Posterior vena cava (tissue), 2 donors: ENCODE data around the gene CSPG4. TPM values are rescaled to one million over a fixed set of nuclear protein-coding genes. Genes with fewer than 3 reads are reported as not detected.
A peak's percentile ranks its signal among the peaks of the same experiment; 100 is the strongest.

Experiments used
- DNase-seq: peaks from one replicate; pipeline ENCODE4 v3.0.0-alpha.2; 2020; ENCODE audit warnings: low spot score
- intact Hi-C, 2 donors: fragments of 100-400 bp; cut with DNase I; formaldehyde crosslinking; loops; one replicate each; pipeline versions ENCODE4 v1.14.1 to v1.14.2; 2022 to 2023
- total RNA-seq, 2 donors: library from RNA; stranded (reverse); fragmentation: NEBNext Ultra II Directional; extraction: Animal tissue kit (Norgen Biotek cat#: 25700); gene quantifications; one replicate each; pipeline ENCODE4 v1.2.1, GENCODE V29; 2021
- donor health status: DM: yes; HTN: yes; CAD: no.
- donor health status: DM: yes; HTN: yes; CAD: no.

The CSPG4 gene
- total RNA-seq, 2 donors from 2014 or later = 90.4 to 134 TPM

DNA sequence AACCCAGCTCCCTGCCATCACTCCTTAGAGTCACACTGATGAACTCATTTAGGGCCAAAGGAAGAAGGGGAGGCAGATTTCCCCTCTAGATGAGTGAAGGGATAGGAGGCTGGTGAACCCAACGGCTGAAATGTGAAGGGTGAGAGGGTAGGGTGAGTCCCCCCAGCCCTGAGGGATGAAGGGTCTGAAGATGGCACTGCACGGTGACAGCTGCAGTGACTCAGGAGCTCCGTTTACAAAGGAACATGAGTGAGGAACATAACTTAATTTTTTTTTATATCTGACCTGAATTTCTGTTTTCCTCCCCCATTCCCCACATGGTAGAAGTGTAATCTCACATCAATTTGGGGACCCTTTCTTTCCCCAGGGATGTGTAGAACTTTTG, 50.9 kb downstream of the CSPG4 start:
- DNase-seq = no peak
- intact Hi-C loops = no loop called here

DNA sequence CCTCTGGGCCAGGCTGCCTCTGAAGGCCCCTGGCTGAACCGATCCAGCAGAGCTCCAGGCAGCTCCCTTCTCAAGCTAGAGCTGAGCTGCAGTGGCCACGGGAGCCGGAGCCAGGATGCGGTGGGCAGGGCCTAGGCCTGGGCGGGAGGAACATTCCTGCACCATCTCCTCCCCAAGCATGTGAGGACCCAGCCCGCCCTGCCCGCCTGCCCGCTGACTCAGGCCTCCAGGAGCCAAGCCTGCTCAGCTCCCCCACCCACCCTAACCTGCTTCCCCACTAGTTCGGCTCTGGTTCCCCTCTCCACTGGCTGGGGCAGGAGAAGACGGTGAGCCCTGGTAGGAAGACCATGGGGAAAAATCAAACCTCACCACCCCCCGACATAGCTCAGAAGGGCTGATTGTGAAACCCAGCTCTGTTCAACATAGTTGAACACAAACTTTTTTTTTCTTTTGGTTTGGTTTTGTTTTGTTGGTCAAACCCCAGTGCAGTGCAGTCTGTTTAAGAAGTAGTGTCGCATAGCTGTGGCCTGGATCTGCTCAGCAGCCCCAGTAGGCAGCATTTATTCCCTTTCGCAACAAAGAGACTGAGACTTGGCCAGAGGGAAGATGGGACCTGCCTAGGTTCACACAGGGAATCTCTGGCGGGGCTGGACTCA, 51.4 kb downstream of the CSPG4 start:
- DNase-seq = peak; percentile 97
- intact Hi-C loops = no loop called here

DNA sequence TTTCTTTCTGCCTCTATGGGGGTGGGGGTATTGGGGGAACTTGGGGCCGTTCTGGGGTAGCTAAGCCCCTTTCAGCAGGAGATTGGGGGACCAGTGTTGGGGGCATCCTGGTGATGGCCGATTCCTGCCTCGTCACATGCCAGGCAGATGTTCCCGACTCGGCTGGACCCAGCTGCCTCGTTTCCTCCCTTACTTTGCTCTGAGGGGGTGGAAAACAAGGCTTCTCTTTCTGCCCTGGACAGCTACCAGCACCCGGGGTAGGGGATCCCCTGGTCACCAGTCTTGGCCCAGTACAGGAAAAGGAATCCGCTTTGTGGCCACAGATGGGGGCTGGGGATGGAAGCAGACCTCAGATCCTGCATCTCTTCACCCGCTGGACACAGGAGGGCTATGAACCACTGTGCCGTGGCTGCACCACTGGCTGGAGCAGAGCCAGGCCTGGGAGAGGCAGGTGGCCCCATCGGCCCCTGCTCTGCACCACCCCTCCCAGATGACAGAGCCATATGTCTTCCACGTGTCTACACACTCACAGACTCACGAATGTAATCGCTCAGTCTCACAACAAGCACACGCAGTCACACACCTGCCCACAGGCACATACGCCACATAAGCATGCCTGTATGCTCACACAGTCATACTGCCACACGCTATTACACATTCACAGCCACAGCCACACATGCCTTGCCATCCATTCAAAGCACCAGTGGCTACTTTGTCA, 52.6 kb downstream of the CSPG4 start:
- intact Hi-C loops = no loop called here
- DNase-seq = no peak

DNA sequence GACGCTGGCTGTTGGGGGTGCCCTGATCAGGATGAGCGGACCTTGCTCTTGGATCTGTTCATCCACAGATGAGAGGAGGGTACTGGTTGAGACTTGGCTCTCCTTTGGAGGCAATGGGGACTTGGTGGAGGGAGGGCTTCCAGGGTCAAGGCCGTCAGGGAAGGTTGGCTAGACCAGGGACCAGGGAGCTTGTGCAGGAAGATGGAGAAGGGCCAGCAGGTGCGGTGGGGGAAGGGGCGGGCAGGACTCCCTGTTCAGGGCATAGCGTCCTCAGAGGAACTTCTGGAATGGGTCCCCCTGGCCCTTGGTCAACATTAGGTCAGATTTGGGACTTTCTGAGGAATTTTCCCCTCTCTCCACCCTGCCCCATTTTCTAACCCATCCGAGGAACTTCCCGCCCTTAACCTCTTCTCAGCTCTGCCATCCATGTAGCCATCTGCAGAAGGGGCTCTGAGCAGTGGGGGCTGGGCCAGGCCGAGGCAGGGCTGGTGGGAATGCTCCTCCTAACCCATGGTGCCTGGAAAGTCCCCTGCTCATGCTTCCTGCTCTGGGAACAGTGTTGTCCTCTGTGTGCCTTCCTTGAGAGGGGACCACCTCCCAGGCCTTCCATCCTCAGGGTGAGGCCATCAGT, 53.4 kb downstream of the CSPG4 start:
- no peak for DNase-seq
- intact Hi-C loops = no loop called here

DNA sequence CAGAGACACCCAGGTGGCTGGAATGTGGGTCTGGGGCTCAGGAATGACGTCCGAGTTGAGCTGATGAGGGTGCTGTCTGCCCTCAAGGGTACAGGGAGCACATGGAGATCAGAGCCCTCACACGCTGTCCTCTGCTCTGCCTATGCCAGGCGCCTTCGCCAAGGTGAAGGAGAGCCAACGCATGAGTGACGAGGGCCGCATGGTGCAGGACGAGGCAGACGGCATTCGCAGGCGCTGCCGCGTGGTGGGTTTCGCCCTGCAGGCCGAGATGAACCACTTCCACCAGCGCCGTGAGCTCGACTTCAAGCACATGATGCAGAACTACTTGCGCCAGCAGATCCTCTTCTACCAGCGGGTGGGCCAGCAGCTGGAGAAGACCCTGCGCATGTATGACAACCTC, 55.8 kb downstream of the CSPG4 start:
- peak; percentile 67 for DNase-seq
- intact Hi-C loops = no loop called here

DNA sequence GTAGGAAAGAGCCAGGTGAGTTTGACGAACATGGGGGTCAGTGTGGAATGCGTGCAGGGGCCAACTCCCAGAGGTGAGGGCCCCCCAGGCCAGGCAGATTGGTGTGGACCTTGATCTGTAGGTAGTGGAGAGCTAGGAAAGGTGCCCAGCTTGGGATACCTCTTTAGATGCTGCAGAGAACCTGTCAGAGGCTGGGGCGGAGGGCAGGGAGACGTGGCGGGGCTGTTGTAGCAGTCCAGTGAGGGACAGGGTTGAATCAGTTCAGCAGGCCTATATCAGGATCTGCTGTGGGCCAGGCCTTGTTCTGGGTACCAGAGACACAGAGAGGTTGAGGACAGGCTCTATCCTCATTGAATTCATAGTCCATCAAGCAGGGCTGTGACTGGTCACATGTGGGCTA, 56.3 kb downstream of the CSPG4 start:
- intact Hi-C loops = no loop called here
- DNase-seq = no peak

DNA sequence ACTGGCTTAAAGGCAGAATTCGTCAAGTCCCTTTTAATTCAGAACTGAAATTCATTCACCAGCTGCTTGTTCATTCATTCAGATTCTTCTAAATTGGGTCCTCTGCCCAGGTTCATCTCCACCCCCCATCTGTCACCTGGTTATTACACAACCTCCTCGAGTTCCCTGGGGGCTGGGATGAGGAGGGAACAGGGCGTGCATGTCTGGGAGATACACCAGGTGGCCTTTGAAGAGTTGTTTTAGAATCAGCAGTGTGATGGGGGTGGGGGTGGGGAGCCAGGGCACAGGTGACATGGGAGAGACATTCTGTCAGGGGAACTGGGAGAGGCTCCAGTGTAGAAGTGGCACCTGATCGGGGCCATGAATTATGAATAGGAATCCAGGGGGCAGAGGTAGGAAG, 56.7 kb downstream of the CSPG4 start:
- intact Hi-C loops = no loop called here
- no peak for DNase-seq

DNA sequence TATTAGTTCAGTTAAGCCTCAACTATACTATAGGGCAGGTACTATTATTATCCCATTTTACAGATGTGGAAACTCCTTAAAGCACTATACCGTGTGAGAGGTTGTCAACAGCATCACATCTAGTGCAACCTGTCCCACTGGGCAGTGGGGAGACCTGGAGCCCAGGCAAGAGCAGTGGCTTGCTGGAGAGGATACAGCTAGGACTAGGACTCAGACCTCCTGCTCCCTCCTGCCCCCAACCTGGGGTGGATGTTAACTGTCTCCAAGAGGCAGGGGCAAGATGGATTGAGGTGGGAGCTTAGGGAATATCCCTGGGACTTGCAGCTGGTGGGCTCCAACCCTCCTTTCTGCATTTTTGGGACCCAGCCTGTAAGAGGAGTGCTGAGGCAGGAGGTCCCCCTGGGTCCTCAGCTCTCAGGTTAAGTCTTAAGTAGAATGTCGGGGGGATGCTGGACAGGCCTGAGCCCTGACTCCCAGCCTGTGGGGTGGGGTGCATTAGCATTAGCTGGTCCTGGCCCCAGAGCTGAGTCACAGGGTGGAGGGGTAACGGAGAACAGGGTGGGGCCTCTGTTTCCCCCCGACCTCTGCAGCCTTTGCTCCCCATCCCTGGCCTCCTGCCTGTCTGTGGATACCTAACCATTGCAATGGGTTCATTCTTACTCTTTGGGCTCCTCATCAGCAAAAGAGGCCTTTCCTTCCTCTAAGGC, 58.3 kb downstream of the CSPG4 start:
- DNase-seq = no peak
- intact Hi-C loops = no loop called here

DNA sequence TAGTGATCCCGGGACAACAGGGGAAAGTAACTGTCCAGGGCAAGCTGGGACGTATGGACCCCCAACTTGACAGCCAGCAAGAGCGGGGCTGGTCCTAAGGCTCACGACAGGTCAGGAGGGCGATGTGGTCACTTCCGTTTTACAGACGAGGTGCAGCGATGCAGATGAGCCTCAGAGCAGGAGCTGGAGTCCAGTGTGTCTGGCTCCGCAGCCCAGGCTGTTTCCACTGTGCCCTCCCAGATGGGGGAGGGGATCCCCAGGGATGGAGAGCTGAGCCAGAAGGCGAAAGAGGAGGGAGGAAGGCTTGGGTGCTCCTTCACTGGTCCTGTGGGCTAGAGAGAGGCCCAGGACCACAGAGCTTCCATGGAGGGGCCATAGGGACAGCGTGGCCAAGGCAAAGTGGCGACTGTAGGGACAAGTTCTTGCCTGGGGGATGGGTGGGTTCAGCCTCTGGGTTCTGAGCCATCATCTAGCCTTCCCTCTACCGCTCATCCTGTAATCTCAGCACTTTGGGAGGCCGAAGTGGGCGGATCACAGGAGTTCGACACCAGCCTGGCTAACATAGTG, 59.2 kb downstream of the CSPG4 start:
- no peak for DNase-seq
- intact Hi-C loops = no loop called here

DNA sequence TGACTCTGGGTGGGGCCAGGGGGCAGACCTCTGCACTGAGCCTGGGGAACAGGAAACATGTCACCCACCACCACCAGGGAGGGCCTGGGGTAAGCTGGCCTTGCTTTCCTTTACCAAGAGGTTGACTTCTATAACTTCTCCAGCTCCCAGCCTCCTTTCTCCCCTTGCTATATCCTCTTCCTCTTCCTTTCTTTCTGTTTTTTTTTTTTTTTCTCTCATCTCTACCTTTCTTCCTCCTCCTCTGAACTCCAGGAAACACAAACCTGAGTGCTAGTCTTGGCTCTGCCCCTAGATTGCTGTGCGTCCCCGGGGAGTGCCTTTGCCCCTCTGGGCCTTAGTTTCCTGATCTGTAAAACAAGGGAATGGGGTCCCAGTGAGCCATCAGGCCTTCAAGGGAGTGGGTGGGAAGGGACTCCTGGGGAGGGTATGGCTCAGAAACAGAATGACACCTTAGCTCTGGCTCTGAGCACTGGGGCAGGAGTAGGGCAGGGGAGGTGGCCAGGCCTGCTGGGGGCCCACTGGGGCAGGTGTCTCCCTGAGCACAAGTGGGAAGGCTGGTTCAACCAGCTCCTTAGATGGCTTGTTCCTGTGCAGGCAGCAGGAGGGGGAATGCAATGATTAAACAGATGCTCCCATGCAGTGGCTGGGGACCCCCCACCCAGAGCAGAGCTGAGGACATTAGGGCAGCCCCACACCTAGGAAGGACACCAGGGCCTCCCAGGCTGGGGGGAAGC, 60.7 kb downstream of the CSPG4 start:
- intact Hi-C loops = no loop called here
- no peak for DNase-seq

DNA sequence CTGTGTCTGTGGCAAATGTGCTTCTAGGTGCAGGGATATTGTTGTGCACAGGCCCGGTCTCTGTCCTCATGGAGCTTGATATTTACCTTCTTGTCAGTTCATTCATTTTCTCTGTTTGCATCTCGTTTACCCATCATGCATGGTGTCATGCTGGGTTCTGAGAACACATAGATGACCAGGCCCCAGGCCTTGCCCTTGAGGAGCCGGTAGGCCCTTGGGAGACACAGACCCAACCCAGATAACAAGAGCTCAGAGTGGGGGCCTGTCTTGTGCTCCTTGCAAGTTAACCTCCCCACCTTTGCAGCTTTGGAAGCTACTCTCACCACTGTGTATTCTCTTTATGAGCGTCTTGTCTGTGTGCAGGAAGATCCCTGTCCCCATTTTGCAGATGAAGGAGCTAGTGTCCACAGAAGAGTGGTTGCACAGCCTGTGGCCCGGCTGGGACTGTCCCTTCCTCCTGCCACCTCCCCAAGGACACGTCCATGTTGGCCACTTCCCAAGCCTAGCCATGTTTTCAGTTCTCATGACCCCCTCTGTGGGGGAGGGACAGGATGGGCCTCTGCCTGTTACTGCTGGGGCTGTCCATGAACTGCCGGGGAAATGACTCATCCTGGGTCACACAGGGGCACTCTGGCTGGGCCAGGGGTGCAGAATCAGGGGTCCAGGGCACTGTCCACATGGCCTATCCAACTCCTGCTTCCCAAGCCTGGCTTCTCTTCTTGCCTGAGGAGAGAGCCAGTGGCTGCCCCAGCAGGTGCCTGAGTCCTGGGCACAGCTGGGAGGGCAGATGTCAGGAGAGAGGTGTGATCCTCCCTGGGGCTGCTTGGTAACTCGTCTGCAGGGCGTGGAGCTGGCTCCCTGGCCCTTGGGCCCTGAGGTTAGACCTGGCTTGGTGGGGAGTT, 61.5 kb downstream of the CSPG4 start:
- DNase-seq = no peak
- intact Hi-C loops = no loop called here

DNA sequence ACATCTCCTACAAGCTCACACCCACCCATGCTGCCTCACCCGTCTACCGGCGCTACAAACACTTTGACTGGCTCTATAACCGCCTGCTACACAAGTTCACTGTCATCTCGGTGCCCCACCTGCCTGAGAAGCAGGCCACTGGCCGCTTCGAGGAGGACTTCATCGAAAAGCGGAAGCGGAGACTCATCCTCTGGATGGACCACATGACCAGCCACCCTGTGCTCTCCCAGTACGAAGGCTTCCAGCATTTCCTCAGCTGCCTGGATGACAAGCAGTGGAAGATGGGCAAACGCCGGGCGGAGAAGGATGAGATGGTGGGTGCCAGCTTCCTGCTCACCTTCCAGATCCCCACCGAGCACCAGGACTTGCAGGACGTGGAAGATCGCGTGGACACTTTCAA, 62.8 kb downstream of the CSPG4 start:
- intact Hi-C loops = no loop called here
- DNase-seq = no peak

DNA sequence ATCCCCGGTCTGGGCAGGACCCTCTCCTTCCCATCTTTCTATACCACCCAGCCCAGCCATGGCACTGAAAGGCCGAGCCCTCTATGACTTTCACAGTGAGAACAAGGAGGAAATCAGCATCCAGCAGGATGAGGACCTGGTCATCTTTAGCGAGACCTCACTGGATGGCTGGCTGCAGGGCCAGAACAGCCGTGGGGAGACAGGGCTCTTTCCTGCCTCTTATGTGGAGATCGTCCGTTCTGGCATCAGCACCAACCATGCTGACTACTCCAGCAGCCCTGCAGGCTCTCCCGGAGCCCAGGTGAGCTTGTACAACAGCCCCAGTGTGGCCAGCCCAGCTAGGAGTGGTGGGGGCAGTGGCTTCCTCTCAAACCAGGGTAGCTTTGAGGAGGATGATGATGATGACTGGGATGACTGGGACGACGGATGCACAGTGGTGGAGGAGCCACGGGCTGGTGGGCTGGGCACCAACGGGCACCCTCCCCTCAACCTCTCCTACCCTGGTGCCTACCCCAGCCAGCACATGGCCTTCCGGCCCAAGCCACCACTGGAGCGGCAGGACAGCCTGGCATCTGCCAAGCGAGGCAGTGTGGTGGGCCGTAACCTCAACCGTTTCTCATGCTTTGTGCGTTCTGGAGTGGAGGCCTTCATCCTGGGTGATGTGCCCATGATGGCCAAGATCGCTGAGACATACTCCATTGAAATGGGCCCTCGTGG, 63.4 kb downstream of the CSPG4 start:
- intact Hi-C loops = no loop called here
- no peak for DNase-seq

DNA sequence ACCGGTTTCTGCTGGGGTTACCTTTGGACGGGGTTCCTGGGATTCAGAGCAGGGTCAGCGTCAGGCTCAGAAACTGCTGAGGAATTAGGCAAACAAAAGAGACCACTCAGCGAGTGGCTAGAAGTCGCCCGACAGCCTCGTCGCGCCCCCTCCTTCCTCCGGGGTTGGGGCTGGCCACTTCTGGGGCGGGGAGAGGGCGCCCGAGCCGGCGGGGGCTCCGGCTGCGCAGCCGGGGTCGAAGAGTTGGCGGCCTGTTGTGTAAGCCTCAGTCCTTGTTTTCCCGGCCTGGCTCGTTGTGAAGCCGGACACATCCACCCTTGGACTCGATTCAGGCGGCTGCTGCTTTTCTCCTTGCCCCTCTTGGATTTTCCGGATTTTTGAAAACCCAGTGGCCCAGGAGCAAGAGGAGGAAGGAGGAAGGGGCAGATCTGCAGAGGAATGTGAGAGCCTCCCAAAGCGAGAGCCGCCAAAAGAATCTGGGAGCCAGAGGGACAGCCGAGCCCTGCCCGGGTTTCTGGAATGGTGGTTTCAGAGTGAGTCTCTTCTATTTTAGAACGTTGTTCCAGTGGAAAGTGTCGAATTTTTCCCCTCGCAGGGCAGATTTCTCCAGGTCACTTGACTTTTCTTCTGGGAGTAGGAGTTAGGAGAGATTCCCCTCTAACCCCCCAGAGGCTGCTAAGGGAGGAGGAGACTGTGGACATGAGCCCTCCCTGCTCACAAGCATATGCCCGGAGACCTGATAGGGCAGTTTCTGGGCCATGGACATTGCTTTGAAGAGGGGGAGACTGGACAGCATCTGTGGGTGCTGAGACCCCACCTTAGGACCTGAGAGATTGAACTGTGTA, 64.3 kb downstream of the CSPG4 start:
- peak; percentile 87 for DNase-seq
- intact Hi-C loops = no loop called here

DNA sequence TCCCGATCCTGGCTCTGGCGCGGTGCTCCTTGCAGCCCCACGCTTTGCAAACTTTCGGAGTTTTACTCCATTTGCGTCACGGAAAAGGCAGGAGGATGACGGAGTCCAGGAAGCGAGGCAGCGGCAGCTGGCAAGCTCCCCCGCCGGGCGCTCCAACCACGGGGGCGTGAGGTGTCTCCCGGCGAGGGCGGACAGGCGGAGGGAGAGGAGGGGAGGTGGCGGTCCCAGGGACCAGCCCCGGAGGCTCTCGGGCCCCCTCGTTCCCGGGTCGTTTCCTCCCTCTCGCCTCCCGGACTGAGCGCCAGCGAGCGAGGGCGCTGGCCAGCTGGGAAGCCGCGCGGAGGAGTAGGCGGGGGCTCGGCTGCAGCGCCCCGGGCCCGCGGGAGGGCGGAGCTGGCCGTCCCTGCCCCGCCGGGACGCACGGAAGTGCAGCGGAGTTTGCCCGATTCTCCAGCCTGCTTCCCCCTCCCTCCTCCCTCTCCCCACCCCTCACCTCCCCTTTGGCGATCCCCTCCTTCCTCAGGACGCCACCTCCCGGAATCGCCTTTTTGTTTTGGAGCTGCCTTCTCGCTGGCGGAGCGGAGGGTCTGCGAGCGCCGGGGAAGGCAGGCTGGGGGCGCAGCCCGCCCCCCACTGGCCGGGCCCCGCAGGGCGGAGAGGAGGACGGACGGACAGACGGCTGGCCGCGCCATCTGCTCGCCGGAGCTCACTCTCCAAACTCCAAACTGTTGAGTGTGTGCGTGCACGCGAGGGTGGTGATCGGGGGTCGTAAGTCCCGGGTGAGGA, 65.1 kb downstream of the CSPG4 start, which contains the start of gene SNX33:
TSS of gene SNX33 (plus strand) at position 543 of the 786 bp plus-strand sequence. CDS start 1,191 bp downstream, outside the sequence.
- peak; percentile 96 for DNase-seq
- intact Hi-C loops = loop anchor here in 1 of 2 donors (1.0 kb wide), 1 partner anchor 26 kb away; no protein-coding TSS in a partner anchor

DNA sequence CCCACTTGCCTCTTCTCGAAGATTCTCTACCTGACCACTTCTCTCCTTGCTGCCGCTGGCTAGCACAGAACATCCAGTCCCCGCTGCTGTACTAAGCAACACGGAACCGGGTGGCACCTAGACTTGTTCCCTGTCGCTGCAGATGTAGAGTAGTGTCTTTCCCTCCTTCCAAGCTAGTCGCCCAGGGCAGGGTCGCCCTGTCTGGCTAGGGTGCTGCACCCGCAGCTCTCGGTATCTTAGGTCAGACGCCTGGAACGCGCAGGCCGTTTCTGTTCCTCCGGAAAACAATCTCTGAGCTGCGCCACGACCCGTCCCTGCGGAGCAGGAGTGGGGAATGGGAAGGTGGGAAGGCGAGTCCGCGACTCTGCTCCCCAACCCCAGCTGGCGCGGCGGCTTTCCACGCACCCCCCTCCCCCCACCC, 65.7 kb downstream of the CSPG4 start:
- DNase-seq = no peak
- intact Hi-C loops = loop anchor here in 1 of 2 donors (1.0 kb wide), 1 partner anchor 26 kb away; no protein-coding TSS in a partner anchor
